Measurements from ENCODE around the gene SLFN13. TPM values are rescaled to one million over a fixed set of nuclear protein-coding genes. Genes with fewer than 3 reads are reported as not detected.

The SLFN13 gene
- 25.7 TPM for total RNA-seq
- long read RNA-seq, full-length matches to known transcripts: 3 of 4 reads
- long read RNA-seq, partial matches to known transcripts: 0 of 4 reads
- long read RNA-seq, other reads (novel, unspliced or antisense): 1 of 4 reads

DNA sequence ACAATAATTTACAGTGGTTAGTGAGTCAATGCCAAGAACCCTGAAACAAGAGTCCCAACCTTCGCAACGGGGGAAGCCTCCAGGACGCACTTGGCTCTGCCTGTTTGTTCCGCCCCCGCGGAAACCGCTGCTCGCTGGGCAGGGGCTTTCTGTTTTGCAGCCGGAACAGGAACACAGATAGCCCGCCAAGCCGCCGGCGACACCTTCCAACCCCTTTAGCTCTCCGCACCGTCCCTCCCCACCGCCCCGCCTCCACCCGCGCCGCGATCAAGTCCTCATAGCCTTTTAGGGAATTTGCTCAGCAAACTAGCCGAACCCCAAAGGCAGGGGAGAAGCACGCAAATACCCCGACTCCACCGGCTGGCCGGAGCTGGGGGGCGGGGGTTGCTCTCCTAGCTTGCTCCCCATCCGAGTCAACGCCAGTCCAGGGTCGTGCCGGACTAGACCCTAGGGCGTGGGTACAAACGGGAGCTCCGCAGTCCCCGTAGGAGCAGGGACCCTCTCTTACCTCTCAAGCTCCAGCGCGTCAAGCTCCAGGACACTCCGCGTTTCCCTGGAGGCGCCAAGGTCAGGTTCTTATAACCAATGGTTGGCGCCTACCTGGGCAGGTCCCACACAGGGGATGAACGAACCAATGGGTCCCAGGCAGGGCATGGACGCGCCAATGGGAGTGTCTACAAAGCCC is at the start of gene SLFN13:
Gene SLFN13, minus strand, starts transcription at position 553 of the 685 bp plus-strand sequence. CDS start 3,086 bp downstream, outside the sequence.
- Histone ChIP-seq H3K27me3 (no peaks in the 10 kb centered on the region), H3K36me3 (no peaks in the 10 kb centered on the region), H3K4me3 (peak within 1 kb of the TSS; percentile 62), H3K27ac (peak within 1 kb of the TSS; percentile 61), H3K4me1 (peaks cover 9% of the 10 kb centered on the region), H3K9me3 (no peaks in the 10 kb centered on the region)
- DNase-seq: peak; percentile 89
- intact Hi-C loops (cut with DNase I): no loop called here
- ATAC-seq: peak; percentile 95
- TF ChIP-seq, protein P1, sequence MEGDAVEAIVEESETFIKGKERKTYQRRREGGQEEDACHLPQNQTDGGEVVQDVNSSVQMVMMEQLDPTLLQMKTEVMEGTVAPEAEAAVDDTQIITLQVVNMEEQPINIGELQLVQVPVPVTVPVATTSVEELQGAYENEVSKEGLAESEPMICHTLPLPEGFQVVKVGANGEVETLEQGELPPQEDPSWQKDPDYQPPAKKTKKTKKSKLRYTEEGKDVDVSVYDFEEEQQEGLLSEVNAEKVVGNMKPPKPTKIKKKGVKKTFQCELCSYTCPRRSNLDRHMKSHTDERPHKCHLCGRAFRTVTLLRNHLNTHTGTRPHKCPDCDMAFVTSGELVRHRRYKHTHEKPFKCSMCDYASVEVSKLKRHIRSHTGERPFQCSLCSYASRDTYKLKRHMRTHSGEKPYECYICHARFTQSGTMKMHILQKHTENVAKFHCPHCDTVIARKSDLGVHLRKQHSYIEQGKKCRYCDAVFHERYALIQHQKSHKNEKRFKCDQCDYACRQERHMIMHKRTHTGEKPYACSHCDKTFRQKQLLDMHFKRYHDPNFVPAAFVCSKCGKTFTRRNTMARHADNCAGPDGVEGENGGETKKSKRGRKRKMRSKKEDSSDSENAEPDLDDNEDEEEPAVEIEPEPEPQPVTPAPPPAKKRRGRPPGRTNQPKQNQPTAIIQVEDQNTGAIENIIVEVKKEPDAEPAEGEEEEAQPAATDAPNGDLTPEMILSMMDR (IDR thresholded peaks at IDR 0.05): no peak

DNA sequence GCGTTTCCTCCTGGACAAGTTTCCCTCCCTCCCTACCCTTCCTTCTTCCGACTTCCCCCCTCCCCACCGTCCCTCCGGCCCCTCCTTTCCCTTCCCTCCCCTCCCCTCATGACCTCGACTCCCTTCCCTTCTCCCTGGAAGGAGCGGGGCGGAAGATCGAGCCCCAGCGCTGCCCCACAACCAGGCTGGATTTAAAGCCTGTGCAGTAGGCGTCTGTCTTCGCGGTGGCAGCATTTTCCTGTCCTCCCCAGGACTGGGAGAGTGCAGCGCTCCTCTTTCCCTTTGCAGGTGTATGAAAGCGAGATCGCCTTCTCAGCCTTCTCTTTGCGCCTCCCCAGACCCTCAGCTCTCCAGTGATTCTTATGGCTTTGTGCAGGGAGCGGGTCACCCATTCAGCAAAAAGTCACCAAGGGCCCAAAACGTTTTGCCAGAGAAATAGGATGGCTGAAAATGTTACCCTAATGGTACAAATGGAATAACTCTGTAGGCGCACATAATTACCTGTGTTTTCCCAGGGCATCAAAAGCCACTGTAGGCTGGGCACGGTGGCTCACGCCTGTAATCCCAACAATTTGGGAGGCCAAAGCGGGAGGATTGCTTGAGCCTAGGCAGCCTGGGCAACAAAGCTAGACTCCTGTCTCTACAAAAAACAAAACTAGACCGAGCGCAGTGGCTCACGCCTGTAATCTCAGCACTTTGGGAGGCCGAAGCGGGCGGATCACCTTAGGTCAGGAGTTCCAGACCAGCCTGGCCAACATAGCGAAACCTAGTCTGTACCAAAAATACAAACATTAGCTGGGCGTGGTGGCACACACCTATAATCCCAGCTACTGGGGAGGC is 48.1 kb upstream of the SLFN13 start:
- DNase-seq: no peak
- no peak for ATAC-seq
- no peaks in the 10 kb centered on the region for H3K9me3 ChIP-seq
- peaks cover 54% of the 10 kb centered on the region for H3K27me3 ChIP-seq
- TF ChIP-seq, protein P1 (IDR thresholded peaks at IDR 0.05): no peak
- intact Hi-C loops (cut with DNase I): no loop called here
- no peak overlapping the region for H3K4me3 ChIP-seq
- no peak overlapping the region for H3K27ac ChIP-seq
- no peaks in the 10 kb centered on the region for H3K4me1 ChIP-seq
- no peaks in the 10 kb centered on the region for H3K36me3 ChIP-seq

DNA sequence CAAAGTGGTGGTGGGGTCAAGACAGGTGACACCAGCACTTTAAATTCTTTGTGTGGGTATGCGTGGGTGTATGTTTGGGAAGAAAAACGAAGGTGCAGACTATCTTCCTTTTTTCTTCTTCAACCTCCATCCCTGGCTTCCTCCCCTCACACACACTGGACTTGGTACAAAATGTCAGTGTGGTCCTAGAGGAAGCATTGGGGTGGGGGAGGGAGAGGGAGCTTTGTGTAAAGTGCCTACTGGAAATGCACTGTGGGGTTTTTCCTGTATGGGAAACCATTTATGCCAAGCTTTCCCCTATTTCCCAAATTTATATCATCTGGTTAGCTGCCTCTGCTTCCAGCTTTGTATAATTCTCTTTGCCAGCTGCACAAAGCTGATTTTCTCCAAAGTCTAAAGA is 44.5 kb upstream of the SLFN13 start:
- Histone ChIP-seq H3K4me3 (no peak overlapping the region), H3K4me1 (peaks cover 4% of the 10 kb centered on the region), H3K36me3 (no peaks in the 10 kb centered on the region), H3K9me3 (no peaks in the 10 kb centered on the region), H3K27me3 (peaks cover 78% of the 10 kb centered on the region), H3K27ac (no peak overlapping the region)
- no peak for DNase-seq
- intact Hi-C loops (cut with DNase I): no loop called here
- TF ChIP-seq, protein P1 (IDR thresholded peaks at IDR 0.05): no peak
- no peak for ATAC-seq

- intact Hi-C loops (cut with DNase I): no loop called here
- peaks cover 62% of the 10 kb centered on the region for H3K27me3 ChIP-seq
Measured at GRCh38 chr17:35491417-35491816, 42.9 kb upstream of the SLFN13 start.

GRCh38 chr17:35489944-35490343 is 41.4 kb upstream of the SLFN13 start:
- no peak for ATAC-seq
- H3K4me3 ChIP-seq: no peak overlapping the region
- DNase-seq: no peak
- peaks cover 55% of the 10 kb centered on the region for H3K27me3 ChIP-seq
- intact Hi-C loops (cut with DNase I): no loop called here
- TF ChIP-seq, protein P1 (IDR thresholded peaks at IDR 0.05): no peak
- no peak overlapping the region for H3K27ac ChIP-seq
- peaks cover 5% of the 10 kb centered on the region for H3K4me1 ChIP-seq
- H3K36me3 ChIP-seq: no peaks in the 10 kb centered on the region
- no peaks in the 10 kb centered on the region for H3K9me3 ChIP-seq

More at GRCh38 chr17:35491417-35491816, 42.9 kb upstream of the SLFN13 start:
- Histone ChIP-seq H3K27ac (no peak overlapping the region), H3K4me3 (no peak overlapping the region), H3K4me1 (peaks cover 5% of the 10 kb centered on the region), H3K9me3 (no peaks in the 10 kb centered on the region), H3K36me3 (no peaks in the 10 kb centered on the region)
- DNase-seq: no peak
- no peak for ATAC-seq
- TF ChIP-seq, protein P1 (IDR thresholded peaks at IDR 0.05): no peak
